ENCODE measurements around the gene DGKG. TPM values are rescaled to one million over a fixed set of nuclear protein-coding genes. Genes with fewer than 3 reads are reported as not detected.

DGKG gene
- total RNA-seq, 2 donors from 2014 or later = 0.17 to 0.64 TPM

DNA sequence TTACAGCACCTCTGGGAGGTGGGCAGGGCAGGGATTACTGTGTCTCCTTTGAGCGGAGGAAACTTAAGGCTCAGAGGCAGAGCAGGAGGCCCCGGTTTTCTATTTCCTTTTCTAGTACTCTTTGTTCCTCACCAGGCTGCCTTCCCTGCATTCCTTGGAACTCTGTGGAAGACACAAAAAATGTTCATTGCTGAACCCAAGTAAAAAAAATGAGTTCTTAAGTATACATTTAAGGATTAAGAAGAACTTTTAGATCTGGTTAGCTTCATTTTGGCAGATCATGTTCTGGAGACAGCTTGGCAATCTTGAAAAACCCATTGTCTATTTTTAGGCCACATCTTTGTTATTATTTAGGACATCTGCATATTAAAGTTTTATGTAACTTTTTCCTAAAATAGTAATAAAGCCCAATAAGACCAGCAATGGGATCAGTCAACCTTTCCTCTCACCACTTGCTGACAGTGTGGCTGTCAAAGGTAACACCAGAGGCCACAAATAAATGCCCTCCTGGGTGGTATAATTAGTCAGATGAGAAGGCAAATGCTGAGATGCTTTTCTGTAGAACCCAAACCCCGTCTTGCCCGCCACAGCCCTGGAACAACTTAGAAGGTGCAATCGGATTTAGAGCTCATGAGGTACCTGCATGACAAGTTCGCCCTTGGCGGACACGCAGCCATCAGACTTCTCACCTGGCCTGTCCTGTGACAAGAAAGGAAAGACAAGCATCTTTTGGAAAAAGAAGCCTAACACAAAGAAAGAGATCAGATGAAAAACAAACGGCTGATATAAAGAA lies 97.2 kb downstream of the DGKG start:
- Histone ChIP-seq H3K4me3 (no peak overlapping the region), H3K36me3 (no peaks in the 10 kb centered on the region), H3K27me3 (no peaks in the 10 kb centered on the region), H3K9me3 (no peaks in the 10 kb centered on the region), H3K9ac (ENCODE audit: low read depth in 2 of 2, low read length in 2 of 2) (no peak overlapping the region), H3K27ac (no peak overlapping the region), H3K4me1 (no peaks in the 10 kb centered on the region)
- intact Hi-C loops (cut with DNase I) = no loop called here
- no peak for DNase-seq
- TF ChIP-seq, protein P1, sequence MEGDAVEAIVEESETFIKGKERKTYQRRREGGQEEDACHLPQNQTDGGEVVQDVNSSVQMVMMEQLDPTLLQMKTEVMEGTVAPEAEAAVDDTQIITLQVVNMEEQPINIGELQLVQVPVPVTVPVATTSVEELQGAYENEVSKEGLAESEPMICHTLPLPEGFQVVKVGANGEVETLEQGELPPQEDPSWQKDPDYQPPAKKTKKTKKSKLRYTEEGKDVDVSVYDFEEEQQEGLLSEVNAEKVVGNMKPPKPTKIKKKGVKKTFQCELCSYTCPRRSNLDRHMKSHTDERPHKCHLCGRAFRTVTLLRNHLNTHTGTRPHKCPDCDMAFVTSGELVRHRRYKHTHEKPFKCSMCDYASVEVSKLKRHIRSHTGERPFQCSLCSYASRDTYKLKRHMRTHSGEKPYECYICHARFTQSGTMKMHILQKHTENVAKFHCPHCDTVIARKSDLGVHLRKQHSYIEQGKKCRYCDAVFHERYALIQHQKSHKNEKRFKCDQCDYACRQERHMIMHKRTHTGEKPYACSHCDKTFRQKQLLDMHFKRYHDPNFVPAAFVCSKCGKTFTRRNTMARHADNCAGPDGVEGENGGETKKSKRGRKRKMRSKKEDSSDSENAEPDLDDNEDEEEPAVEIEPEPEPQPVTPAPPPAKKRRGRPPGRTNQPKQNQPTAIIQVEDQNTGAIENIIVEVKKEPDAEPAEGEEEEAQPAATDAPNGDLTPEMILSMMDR (IDR thresholded peaks at IDR 0.05) = no peak

DNA sequence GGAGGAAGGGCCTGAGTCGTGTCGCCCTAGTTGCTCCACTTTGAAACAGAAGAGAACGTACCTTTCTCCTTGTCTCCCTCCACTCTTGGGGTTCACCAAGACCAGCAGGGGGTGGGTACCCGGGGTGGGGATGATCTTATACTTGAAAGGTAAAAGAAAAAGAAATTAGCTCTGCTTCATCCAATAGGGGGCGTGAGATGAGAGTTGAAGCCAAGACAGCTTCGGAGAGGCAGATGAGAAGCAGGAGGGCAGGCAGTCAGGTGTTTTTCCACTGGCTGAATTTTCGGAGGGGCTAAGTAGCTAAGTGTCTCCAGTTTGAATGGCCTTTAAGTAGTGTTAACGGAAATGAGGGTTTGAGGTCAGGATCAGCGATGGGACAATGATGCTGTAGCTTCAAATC lies 100.4 kb downstream of the DGKG start:
- intact Hi-C loops (cut with DNase I) = loop anchor here (2.0 kb wide), 1 partner anchor 279 kb away; no protein-coding TSS in a partner anchor
- TF ChIP-seq, protein P1 (IDR thresholded peaks at IDR 0.05) = no peak
- H3K36me3 ChIP-seq = no peaks in the 10 kb centered on the region
- H3K4me1 ChIP-seq = no peaks in the 10 kb centered on the region
- H3K9me3 ChIP-seq = no peaks in the 10 kb centered on the region
- no peak for DNase-seq
- no peak overlapping the region for H3K27ac ChIP-seq
- no peaks in the 10 kb centered on the region for H3K27me3 ChIP-seq
- H3K4me3 ChIP-seq = no peak overlapping the region
- no peak overlapping the region for H3K9ac ChIP-seq (ENCODE audit: low read depth in 2 of 2, low read length in 2 of 2)

DNA sequence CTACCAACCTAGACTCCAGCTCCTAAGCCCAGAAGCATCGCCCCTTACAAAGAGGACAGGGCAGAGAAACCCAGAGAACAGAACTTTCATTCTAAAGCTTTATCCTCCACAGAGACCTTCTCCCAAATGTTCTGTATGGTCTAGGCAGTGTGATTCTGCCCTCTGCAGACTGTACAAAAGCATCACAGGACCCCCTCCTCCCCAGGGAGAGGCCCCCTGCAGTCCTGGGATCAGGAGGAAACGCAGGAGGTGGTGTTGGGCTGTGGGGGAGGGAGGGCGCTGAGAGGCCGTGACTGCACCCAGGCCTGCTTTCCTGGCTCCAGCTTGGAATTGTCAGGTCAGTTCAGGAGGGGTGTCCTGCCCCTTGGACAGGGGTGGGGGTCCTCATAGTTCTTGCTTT lies 101.3 kb downstream of the DGKG start:
- no peak overlapping the region for H3K9ac ChIP-seq (ENCODE audit: low read depth in 2 of 2, low read length in 2 of 2)
- TF ChIP-seq, protein P1 (IDR thresholded peaks at IDR 0.05) = no peak
- no peak overlapping the region for H3K4me3 ChIP-seq
- no peaks in the 10 kb centered on the region for H3K36me3 ChIP-seq
- intact Hi-C loops (cut with DNase I) = loop anchor here (2.0 kb wide), 1 partner anchor 280 kb away; no protein-coding TSS in a partner anchor
- no peak overlapping the region for H3K27ac ChIP-seq
- H3K9me3 ChIP-seq = no peaks in the 10 kb centered on the region
- H3K27me3 ChIP-seq = no peaks in the 10 kb centered on the region
- DNase-seq = no peak
- H3K4me1 ChIP-seq = no peaks in the 10 kb centered on the region

DNA sequence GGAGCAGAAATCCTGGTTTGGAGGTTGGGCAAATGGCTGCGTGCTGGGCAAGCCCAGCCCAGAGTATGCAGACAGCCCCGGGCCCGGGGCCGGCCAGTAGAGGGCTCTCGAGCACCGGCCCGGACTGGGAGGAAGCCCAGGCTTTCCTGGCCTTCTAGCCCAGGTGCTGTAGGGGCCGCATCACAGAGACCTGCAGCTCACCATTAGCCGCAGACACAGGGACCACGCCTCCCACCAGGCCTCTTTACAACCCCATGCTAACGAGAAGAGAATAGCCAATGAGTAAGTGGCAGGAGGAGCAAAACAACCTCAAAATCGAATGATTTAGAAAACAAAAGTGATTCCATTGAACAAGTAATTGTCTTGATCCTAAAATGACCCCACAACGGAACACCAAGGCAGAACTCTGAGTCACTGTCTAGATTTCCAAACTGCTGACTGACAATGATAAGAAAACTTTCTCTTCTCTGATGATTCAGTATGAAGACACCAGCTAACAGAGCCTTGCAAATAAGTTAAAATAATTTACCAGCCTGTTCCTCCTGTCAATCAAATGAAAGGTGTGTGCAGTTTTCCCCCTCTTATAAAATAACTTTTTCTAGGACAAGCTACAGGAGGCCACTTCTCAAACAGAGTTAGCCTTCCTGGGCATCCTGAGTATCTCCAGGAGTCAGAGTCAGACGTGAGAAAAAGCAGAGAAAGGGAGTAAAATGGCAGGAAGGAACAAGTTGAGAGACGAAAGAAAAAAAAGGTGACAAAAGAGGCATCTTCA lies 102.2 kb downstream of the DGKG start:
- no peaks in the 10 kb centered on the region for H3K27me3 ChIP-seq
- peak; percentile 58 for DNase-seq
- intact Hi-C loops (cut with DNase I) = loop anchor here (2.0 kb wide), 1 partner anchor 281 kb away; no protein-coding TSS in a partner anchor
- H3K9me3 ChIP-seq = no peaks in the 10 kb centered on the region
- no peaks in the 10 kb centered on the region for H3K36me3 ChIP-seq
- no peak overlapping the region for H3K27ac ChIP-seq
- TF ChIP-seq, protein P1 (IDR thresholded peaks at IDR 0.05) = peak; percentile 70
- H3K4me3 ChIP-seq = no peak overlapping the region
- H3K9ac ChIP-seq (ENCODE audit: low read depth in 2 of 2, low read length in 2 of 2) = no peak overlapping the region
- H3K4me1 ChIP-seq = no peaks in the 10 kb centered on the region

DNA sequence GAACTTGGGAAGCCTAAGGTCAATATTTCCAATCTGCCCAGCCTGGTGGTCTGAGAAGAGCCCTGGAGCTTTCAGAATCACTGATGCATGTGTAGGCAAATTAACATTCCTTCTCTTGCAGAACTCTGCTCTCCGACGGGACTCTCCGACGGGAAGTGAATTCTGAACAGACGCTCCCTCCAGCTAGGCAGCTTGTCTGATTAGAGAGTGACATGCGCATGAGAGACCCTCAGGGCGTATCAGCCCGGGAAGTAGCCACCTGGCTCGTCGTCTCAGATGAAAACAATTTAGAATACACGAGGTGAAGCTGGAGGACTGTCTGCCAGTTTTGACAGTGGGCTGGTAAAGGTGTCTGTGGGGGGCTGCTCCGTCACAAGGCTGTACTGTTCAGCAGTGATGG lies 103.1 kb downstream of the DGKG start:
- H3K27ac ChIP-seq = no peak overlapping the region

More for the DNA sequence above, 103.1 kb downstream of the DGKG start:
- Histone ChIP-seq H3K36me3 (no peaks in the 10 kb centered on the region), H3K4me1 (no peaks in the 10 kb centered on the region), H3K27me3 (no peaks in the 10 kb centered on the region), H3K9ac (ENCODE audit: low read depth in 2 of 2, low read length in 2 of 2) (no peak overlapping the region), H3K4me3 (no peak overlapping the region), H3K9me3 (no peaks in the 10 kb centered on the region)
- intact Hi-C loops (cut with DNase I) = no loop called here
- TF ChIP-seq, protein P1 (IDR thresholded peaks at IDR 0.05) = no peak
- no peak for DNase-seq
